SH-SY5Y (cell line): ENCODE data around the gene KRT15.

Experiments used
- GATA2 ChIP-seq: IDR thresholded peaks from 2 replicates; pipeline ENCODE4 v1.6.1; 2011; ENCODE audit warnings: mild to moderate bottlenecking, low read depth, low read length
- GATA3 ChIP-seq: IDR thresholded peaks from 2 replicates; pipeline ENCODE4 v1.6.1; 2011; ENCODE audit warnings: low read depth, mild to moderate bottlenecking, low read length, moderate library complexity

Gene KRT15

DNA sequence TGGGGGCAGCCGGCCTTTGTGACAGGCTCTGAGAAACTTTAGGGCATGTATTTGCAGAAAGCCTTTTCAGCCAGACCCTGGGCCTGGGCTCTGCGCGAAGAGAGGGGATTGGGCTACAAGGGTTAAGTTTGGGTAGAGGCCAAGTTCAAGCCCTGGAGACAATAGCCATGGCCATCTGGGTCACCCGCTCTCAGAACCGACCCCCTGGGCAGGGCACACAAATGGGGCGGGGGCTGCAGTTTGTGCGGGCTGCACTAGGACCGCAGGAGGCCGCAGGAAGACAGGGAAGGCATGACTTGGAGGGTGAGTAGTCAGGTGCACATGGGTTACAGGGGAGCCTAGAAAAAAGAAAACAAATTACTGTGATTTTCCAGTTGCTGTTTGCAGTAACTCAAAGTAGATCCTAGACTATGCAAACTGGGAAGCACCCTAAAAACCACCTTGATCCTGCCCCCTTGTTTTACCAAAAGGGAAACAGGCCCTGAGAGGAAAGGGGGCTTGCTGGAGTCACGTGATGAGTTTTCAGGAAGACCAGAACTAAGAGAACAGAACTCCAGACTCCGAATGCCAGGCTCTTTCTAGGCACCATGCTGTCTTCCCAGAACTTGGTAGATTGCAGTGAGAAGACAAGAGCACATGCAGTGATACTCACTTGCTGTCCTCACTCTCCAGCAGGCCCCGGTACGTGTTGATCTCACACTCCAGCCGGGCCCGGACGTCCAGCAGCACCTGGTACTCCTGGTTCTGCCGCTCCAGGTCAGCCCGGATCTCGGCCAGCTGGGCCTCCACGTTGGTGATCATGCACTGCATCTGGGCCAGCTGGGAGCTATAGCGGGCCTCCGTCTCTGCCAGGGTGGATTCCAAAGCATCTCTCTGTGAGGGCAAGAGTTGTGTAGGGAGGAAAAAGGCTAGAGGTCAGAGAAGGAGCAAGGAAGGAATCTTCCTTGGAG, 41.5 kb downstream of the KRT15 start:
- no peak for TF ChIP-seq GATA2
- TF ChIP-seq GATA3: no peak

DNA sequence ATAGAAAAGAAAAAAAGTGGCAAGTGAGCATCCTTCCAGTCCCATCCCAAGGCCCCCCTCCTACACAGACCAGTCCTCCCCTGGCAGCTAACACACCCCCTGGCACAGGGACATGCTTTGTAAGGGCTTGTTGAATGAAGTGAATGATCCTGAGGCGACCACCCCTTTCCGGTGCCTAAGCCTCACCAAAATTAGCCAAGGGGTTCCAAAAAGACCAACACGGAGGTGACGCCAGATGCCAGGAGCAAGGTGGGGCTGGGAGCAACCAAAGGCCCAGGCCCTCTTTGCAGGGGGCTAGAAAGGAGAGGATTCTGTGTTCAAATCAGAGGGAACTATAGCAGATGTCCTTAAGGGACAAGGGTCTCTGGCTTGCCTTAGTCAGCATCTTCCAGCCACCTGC, 43.3 kb downstream of the KRT15 start:
- no peak for TF ChIP-seq GATA2

DNA sequence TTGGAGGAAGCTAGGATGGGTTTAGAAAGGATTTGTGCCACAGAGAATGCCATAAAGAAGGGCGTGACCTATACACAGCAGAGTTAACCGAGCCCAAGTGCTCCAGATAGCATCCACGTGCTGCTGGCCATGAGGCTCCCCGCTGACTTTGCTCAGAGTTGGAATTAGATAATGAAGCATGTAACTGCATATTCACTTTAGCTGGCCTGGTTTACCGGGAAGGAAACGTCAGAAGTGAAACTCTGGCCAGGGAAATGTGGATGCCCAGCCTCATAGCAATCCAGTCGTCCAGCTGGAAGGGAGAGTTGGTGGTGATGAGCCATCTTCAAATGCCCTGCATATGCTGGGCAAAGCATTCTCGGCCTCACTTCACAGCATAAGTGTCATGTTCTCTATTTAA, 43.8 kb downstream of the KRT15 start:
- TF ChIP-seq GATA3 (no peak), GATA2 (no peak)

DNA sequence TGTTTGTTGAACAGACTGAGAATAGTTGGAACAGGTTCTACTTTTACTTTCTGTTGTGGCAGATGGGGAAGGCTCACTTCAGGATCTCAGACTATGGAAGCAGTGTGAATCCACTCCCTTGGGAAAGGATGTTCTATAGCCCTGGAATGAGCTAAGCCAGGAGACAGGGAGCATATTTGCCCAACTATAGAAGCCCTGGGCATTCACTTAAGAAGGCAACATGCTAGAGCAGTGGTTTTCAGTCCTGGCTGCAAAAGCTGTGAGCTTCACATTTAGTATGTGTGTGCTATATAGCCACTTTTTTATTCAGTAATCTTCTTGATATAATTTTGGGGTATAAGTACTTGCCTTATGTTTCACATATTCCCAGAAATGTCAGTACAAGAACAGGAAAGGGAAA, 50.3 kb downstream of the KRT15 start:
- TF ChIP-seq GATA3 (no peak), GATA2 (no peak)

DNA sequence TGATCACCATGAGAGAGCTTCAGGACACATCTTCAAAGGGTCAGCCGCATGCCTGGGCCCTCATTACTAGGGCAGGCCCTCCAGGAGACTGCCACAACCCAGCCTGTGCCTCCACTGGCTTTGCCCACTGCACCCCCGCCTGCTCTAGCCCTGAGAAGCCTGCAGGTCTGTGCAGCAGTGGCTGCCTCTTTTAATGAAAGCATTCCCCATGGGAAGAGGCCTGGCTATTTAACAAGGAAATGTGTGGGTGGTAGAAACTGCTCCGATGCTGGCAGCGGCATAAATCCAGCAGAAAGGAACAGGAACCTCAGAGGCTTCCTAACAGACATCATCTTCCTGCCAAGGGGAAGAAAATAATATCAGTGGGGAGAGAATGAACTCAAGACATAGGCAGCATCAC, 51.1 kb downstream of the KRT15 start:
- TF ChIP-seq GATA2 (no peak), GATA3 (no peak)

DNA sequence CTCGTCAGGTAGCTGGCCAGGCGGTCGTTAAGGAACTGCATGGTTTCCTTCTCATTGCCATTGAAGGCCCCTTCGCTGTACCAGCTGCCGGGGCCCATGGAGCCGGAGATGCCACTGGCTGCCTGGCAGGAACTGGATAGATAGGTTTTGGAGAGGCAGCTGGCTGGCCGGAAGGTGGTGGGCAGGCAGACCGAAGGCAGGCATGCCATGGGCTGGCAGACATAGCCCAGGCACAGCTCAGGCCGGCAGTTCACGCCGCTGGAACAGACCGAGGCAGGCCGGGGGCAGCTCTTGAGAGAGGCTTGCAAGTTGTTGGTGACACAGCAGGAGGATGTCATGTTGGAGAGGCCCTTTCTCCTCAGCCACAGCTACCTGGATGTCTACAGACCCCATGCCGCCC, 51.7 kb downstream of the KRT15 start, which contains the start of gene KRT32:
Gene KRT32, minus strand, starts transcription at position 399 of the 400 bp plus-strand sequence. Its CDS starts 61 bp downstream, at position 338.
- TF ChIP-seq GATA2 (no peak), GATA3 (no peak)

DNA sequence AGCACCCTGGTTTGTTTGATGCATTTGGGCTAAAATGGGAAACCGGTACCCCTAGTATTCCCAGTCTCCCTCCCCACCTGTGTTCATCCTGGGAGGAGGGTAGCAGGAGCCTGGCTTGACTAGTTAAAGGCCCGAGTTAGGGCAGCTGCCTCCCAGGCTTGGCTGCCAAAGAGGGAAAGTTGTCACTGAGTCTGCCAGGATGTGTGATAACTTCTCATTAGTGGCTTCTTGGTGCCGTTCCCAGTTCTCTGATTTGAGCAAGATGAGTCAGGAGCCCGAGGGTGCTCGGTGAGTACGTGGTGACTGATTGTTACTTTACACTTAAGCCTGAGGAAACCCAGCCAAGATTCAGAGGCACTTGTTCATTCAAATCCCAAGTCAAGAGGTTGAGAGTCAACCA, 54.0 kb downstream of the KRT15 start:
- no peak for TF ChIP-seq GATA3

DNA sequence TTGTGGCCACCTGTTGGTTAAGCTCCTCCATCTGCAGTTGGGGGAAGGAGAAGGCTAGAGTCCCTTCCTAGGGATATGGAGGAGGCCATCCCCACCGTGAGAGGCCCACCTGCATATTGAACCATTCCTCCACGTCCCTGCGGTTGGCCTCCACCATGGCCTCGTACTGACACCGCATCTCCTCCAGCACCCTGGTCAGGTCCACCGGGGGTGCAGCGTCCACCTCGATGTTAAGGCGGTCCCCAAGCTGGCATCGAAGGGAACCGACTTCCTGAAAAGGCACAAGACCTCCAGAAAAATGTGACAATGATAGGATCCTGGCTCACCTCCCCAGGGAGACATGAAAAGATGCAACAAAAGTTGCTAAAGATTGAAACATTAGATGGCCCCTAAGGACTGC, 54.5 kb downstream of the KRT15 start:
- no peak for TF ChIP-seq GATA2
- TF ChIP-seq GATA3: no peak

DNA sequence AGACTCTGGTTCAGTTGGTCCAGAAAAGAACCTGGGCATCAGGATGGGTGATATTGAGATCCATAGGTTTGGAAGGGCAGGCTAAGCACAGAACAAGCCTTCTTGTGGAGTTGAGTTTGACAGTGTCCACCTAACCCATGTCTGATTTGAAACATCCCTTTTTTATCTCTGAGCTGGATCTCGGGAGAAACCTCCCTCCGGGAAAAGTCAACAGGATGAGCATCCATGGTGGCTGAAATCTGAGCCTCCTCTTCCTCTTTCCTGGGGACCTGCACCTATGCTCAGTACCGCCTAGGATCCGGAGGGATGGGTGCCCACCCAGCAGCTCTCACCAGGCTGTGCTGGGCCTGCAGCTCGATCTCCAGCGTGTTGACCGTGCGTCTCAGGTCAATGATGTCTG, 54.9 kb downstream of the KRT15 start:
- TF ChIP-seq GATA2: no peak
- no peak for TF ChIP-seq GATA3
